Fibroblast of skin of abdomen (primary cell): ENCODE data around the gene PRMT9. TPM values are rescaled to one million over a fixed set of nuclear protein-coding genes. Genes with fewer than 3 reads are reported as not detected.

Experiments used
- DNase-seq: peaks from one replicate; pipeline ENCODE4 v3.0.0-alpha.2; 2013
- polyA plus RNA-seq, 2 experiments: library from polyadenylated mRNA; unstranded; fragments of 120-200 nt; gene quantifications; one replicate each; pipeline ENCODE4 v1.2.1, GENCODE V29; 2013; ENCODE audit not compliant: insufficient read length in 2 of 2

Gene PRMT9
- polyA plus RNA-seq (2013, experiment 1 of 2; ENCODE audit: insufficient read length) = 7.3 TPM
- polyA plus RNA-seq (2013, experiment 2 of 2; ENCODE audit: insufficient read length) = 7.3 TPM

DNA sequence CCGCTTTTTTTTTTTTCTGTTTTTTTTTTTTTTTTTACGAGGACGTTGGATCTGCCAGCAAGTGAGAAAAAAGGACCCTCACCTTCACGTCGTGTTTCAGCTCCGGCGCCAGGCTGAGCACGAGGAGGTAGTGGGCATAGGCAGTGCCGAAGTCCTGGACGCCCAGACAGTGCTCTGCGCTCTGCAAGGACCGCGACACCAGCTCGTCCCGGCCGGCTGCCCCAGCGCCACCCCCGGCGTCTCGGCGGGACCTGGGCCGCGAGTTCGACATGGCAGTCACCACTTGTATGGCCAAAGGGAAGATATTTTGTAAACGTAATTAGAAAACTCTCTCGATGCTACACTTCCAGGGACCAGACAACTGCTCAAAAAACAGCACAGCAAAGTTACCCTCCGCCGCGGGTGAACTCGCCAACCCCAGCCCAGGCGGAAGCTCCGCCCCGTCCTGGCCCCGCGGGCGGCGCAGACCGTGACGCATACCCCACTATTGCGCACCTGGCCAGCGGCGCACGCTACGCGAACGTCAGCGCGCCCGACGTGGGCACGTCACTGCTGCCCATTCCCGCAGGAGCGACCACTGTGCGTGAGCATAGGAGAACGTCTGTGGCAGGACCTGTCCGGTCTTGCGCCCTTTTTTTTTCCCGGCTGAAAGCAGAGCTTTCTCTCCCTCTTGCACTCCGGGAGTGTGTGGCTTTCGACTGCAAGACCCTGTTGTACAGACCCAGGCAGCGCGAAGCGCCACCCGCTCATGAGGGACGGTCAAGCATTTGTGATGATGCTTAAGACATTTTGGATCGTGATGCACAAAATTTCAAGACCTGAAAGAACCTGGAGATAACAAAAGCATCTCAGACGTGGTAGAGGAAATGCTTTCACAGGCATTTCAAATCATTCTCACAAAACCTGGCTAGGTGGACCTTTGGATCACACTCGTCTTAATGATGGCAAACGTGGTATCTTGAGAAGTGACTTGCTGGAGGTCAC, at the start of gene PRMT9:
PRMT9 (minus strand) TSS at position 447 of the 984 bp plus-strand sequence; CDS start at position 271, 176 bp downstream.
- peak; percentile 89 for DNase-seq

DNA sequence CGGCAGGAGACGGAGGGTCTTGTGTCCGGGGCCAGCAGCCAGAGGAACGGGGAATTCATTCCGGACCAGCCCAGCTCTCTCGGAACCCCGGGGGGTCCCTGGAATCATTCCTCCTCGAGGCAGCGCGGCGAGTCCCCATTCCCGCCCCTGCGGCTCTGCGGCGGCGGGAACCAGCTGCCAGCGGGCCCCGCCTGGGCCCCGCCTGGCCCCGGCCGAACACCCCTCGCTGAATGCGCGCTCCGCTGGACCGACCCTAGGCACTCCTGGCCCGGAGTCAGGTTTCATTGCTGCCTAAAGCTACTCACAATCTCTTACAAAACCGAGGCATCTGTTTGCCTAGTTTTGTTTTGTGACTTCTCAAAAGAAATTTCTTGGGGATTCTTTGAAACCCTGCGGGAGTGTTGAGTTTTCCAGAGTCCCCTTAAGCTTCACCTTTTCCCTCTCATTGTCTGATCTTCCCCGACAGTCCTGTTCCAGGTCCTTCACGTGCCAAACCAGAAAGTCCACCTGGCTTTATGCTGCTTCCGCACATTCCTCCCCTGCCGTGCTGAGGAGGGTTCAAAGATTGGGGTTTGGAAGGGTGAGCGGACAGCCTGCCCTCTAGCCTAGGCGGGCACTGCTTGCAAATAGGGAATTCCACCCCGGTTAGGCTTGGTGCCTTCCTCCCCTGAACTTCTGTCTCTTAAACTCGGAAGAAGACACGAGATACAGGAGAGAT, 48.7 kb upstream of the PRMT9 start:
- DNase-seq = peak; percentile 40

DNA sequence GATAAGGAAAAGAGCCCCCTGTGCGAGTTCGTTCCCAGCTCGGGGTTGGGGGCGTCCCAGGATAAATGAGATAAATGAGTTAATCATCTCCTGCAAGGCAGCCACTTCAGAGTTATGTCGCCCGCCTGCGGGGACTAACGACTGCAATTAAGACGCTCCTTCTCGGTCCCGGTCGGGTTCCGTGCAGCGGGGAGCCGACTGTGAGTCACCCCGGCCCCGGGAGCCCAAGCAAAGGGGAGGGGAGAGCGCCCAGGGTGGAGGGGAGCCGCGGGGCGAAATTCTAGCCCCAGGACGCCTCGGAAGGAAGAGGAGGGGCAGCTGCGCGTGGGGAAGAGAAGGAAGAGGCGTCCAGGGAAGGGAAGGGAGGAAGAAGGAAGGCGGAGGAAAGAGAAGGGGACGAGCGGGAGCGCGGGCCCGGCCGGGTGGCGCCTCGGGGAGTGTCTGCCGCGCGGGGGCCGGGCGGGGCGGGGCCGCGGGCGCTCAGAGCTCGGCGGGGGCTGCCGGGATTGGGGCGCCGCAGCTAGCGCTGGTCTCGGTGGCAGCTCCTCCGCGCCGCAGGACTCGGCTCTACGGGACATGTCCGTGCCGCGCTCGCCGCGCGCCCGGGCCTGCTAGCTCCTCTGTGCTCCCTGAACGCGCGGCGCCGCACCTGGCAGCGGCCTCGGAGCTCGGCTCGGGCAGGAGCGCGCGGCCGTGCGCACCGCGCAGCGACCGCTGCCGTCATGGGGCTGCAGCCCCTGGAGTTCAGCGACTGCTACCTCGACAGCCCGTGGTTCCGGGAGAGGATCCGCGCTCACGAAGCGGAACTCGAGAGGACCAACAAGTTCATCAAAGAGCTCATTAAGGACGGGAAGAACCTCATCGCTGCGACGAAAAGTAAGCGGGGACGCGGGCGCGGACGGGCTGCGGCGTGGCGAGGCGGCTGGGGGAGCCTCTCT, 47.9 kb upstream of the PRMT9 start, which contains the start of gene ARHGAP10:
ARHGAP10 (plus strand) TSS at position 509 of the 938 bp plus-strand sequence; CDS start at position 723, 214 bp downstream.
- peak; percentile 87 for DNase-seq

DNA sequence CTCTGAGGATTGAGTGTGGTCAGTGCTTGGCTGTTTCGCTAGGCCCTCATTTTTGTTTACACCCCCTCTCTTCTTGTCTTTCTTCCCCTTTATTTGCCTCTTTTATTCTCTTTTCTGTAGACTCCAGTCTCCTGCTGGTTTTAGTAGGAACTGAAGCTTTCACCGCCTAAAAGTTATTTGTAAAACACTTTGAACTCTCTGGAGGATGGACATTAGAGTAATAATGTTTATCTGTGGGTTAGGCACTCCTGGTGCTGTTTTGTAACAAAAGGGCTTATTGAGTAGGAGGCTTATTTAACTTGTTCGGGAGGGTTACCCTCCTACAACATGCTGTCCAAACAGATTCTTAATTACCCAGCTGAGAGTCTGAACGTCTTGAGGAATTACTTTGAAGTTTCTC, 46.4 kb upstream of the PRMT9 start:
- no peak for DNase-seq

DNA sequence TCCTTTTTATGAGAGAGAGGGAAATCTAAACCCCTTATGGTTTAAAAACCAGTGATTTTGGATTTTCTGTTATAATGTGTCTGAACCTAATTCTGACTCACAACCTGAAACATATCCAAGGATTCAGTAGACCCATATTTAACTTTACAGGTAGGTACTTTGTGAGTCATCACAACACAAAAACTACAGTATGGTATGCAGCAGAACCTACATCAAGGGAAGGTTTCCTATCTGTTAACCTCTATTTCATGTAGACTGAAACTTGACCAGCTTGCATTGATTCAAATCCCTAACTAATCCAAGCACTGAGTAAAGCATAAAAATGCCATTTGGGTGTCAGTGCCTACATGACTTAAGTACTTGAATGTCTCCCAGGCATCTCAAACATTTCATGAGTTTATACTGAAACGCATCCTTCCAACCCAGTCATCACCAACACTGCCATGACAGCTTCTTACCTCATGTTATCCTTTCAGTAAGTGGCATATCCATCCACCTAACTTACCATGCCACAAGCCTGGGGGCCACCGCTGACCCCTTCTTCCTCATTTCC, 43.6 kb upstream of the PRMT9 start:
- peak; percentile 24 for DNase-seq

DNA sequence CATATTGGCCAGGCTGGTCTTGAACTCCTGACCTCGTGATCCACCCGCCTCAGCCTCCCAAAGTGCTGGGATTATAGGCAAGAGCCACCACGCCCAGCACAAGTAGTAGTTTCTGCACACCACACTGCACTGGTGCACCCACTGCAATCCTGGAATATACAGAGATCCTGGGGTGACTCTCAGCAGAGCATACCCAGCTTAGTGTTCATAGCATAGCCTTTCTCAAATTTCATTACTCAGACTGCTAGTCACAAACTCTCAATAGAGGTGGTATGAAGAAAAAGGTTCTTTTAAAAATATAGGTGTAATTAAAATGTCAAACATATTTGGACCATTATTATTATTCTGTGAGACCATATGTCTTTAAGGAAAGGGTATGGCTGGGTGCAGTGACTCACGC, 41.7 kb upstream of the PRMT9 start:
- peak; percentile 32 for DNase-seq

DNA sequence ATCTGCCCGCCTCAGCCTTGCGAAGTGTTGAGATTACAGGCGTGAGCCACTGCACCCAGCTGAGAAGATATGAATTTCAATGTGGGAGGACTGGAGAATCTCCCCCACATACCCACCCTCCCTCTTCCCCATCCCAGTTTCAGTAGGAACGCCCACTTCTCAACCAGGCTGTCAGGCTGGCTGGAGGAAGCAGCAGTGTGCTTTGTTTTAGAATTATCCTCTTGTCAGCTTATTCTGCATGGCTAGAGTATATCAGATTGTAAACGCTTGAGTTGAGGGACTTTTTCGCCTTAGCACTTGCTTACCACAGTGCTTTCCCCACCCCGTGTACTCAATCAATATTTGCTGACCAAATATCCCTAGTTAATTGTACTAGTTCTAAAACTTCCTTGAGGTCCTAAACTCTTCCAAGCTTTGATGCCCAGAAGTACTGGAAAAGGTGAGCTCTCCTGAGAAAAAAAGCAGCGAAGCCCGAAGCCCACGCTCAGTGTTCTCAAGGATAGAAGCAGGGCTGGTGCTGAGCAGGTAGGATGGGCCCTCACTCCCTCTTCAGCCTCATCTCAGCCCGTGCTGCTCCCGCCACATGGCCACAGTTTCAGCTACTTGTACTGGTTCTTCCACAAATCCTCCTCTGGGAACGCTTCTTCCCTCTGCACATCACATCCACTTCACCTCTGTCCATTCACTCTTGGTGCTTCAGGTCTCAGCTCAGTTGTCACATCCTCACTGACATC, 40.7 kb upstream of the PRMT9 start:
- DNase-seq = no peak

DNA sequence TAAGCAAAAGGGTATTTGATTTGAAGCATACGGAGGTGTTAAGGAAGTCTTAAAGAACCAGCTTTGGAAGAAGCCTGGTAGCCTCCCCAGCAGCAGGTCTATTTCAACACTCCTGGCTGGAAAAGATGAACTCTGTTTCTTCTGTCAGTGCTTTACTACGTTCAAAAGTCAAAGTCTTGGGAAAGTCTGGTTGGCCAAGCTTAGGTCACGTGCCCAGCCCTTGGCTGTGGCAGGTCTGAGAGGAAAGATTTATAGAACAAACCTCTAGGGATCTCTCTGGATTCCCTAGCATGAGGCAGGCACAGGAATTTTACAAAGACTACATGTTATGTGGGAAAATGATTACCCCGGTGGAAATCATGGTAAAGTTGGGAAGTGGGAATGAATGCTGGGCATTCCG, 39.4 kb upstream of the PRMT9 start:
- peak; percentile 71 for DNase-seq

DNA sequence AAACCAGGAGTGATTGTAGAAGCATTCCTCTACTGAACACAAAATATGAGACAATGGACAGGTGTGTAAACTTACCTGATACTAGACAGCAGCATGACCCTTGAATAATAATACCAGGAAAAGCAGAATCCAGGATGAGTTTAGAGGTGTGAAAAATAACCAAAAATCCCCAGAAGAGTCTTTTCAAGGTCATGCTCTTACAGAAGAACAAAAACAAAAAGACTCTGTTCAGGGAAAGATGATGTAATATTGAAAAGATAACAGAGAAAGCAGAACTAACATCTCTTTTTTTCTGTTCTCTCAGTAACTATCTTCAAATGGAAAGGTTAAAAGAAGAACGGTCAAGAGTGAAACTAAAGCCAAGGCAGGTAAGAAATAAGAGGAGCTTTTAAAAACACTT, 33.9 kb upstream of the PRMT9 start:
- no peak for DNase-seq

DNA sequence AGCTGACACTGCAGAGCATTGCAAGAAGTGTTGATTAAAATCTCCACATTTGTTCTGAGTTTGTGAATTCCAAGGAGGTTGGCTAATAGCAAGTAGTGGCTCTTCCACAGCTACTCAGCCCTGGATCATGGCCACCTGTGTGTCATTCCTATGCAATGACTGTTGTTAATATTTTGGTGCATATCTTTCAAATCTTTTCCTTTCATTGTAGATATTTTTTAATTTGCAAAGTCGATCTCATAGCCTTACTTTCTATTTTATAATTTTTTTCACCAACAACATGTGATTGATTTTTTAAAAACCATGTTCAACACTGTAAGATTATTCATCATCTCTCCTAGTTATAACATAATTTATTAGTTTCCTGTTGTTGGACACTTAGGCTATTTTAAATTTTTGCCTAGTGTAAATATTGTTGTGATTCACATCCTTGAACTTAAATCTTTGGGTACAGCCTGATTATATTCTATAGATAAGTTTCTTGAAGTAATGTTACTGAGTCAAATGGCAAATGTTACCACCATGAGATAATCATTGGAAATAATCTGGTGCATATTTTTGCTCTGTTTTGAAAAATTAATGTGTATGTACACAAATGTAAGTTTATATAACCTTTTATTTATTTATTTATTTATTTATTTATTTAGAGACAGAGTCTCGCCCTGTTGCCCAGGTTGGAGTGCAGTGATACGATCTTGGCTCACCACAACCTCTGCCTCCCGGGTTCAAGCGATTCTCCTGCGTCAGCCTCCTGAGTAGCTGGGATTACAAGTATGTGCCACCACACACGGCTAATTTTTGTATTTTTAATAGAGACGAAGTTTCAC, 30.8 kb upstream of the PRMT9 start:
- DNase-seq = peak; percentile 93

DNA sequence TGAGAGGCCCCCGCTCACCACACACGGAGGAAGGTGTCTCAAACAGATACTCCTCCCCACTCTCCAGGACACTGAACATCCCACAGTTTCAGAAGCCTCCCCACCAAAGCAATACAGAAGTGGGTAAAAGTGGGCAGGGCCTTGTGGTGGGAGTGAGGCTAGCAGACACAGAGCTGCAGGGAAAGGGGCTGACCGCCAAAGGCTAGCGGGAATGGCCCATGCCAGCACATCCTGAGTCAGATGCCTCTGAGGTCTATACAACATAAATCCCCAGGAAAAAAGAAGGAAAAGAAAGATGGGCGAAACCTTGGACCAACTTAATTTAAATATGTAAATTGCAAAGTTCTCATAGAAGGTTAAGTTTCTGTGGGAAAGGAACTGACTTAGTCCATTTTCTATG, 26.0 kb upstream of the PRMT9 start:
- DNase-seq = peak; percentile 49

DNA sequence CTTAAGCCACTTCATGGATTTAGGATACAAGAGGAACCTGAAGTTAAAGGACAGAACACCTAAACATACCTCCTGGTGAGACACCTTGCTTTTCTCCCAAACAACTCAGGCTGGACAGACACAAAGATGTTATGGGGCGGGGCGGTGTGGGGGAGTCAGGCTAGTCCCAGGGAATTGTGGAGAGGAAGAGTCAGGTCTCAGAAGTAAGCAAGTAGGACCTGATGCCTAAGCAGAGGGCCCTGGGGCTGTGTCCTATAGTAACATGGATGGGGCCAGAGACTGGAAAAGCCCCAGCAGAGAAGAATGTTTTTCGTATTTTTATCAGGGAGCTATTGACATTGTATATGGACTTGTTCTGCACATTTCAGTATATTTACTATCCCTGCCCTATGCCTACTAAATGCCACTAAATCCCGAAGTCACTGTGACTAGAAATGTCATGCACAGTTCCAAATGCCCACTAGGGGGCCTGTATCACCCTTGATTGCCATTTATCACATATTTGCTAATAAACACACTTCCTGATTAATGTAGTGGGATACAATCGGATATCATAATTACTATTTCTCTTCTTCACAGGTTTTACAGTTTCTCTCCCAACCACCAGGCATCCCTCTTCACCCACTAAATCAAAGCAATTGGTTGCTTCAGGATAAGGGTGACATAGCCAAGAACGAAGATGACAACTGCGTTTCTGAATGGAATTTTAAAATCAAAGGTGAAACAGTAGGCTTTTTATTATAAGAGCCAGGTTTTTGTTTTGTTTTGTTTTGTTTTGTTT, 24.1 kb upstream of the PRMT9 start:
- peak; percentile 28 for DNase-seq

DNA sequence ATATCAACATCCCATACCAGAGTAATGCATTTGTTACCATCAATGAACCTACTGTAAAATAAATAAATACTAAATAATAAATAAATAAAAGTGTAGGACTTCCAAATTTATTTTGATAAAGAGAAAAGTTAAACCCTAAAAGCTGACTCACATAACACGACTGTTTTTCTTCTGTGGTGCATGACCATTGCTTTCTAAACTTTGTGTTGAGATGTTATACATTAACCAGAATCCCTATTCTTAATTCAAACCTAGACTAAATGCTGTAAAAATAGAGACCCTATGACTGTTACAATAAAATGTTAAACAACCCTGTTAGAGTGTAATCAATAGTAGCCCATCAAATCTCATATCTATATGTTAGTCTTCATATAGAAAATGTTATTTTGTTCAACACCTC, 20.9 kb upstream of the PRMT9 start:
- no peak for DNase-seq

DNA sequence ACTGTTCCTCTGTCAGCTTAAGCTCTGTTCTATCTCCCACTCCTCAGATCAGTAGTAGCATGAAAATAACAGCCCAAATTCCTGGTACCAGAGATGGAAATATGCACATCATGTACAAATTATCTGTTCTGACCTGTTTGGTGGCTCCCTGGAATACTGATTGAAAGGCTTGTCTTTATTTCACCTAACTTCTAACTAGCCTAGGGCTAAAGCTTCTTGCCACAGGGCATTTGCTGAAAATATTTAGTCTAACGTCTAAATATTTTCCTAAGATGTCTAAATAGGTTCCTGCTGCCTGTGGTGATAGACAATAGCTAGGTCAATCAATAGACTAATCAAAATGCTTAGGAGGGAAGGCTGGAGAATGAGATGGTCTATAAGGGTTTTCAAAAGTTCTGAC, 12.9 kb upstream of the PRMT9 start:
- DNase-seq = no peak

DNA sequence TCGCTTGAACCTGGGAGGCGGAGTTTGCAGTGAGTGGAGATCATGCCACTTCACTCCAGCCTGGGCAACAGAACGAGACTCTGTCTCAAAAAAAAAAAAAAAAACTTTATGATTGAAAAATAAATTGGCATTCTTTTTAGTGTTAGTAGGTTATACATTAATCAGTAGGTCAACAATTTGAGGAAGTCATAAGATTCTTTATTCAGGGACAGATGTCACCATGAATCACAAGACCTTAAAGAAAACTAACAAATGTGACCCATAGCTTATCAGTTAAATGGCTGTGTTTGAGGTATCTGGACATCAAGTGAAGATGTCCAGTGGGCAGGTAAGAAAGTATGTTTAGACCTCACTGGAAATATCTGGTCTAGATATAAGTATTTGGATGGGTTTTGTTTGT, 9.3 kb upstream of the PRMT9 start:
- DNase-seq = no peak

DNA sequence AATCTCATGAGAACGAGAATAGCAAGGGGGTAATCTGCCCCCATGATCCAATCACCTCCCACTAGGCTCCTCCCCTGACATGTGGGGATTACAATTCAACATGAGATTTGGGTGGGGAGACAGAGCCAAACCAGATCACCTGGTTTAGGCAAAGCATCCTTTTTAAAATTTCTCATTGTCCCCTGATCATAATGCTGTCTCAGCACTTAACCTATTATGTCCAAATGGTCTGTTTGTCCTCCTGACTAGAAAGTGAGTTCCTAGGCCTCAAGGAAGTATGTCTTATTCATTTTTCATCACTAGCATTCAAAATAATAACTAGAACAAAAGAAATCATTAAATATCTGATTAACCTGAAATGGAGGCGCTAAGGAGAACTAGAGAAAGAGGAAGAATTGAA, 7.9 kb upstream of the PRMT9 start:
- DNase-seq = no peak

DNA sequence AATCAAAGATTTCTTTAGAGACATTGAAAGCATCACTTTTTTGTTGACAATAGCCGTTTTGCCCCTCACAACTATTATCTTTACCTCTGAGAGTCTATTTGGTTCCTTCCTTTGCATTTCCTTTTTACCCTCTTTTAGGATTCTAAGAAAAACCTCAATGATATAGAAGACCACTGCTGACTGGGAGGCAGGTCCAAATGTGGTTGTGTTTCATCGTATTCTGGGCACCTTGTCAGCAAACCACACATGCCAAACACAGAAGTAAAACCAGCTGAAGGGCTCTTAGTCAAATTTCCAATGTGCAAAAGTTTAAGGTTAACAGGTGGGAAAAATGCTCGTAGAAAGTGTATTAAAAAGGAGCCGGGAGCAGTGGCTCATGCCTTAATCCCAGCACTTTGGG, 5.1 kb upstream of the PRMT9 start:
- no peak for DNase-seq

DNA sequence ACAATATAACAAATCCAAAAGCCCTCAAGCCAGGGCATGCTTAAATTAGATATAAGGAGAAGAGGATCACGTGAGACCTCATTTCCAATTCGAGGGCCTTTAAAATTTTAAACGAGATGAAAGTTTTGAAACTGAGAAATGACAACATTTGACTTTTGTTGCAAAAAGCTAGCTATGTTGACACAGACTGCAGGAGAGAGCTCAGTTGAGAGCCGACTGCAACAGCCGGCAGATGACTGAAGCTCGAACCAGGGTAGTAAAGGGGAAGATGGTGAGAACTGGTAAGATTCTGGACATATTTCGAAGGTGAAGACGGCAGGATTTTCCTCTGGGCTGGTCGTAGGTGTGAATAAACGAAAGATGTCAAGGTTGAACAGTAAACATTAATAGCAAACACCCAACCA, 773 bp downstream of the PRMT9 start:
- peak; percentile 11 for DNase-seq

DNA sequence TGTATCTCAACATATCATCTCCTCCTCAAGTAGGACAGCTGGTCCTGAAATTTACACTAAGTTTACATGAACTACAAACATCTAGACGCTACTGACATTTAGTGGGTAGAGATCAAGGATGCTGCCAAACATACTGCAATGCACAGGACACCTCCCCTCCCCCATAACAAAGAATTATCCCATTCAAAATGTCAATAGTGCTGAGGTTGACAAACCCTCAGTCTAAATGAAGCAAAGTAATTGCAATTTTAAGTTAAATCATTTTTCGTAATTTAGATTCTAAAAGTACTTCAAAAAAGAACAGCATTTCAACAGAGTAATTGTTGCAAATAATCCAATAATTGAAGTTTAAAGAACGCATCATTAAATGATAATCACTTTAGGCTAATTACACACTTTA, 1.2 kb downstream of the PRMT9 start:
- DNase-seq = no peak
